Lower leg skin (tissue), 3 donors: ENCODE data around the gene FOSL2.

Experiments
- CTCF ChIP-seq, 3 donors: fragments of 450-650 bp; IDR thresholded peaks; one replicate each; pipeline ENCODE4 v1.5.1; 2016; ENCODE audit warnings: antibody characterized with exemption in 3 of 3, mild to moderate bottlenecking in 3 of 3, moderate library complexity in 2 of 3
- POLR2A ChIP-seq, 2 donors: fragments of 450-650 bp; IDR thresholded peaks; one replicate each; pipeline ENCODE4 v1.6.1; 2016 to 2017; ENCODE audit warnings: antibody characterized with exemption in 2 of 2, mild to moderate bottlenecking in 1 of 2, moderate library complexity in 1 of 2

- TF ChIP-seq CTCF (IDR thresholded peaks at IDR 0.05): no peak
- TF ChIP-seq POLR2A (IDR thresholded peaks at IDR 0.05): no peak
Observed at GRCh38 chr2:28346587-28346986, 46.1 kb upstream of the FOSL2 start.
